Measurements from ENCODE around the gene SPTBN1. TPM values are rescaled to one million over a fixed set of nuclear protein-coding genes. Genes with fewer than 3 reads are reported as not detected.

The SPTBN1 gene
- total RNA-seq, 2 experiments from 2014 or later = 132 to 183 TPM

DNA sequence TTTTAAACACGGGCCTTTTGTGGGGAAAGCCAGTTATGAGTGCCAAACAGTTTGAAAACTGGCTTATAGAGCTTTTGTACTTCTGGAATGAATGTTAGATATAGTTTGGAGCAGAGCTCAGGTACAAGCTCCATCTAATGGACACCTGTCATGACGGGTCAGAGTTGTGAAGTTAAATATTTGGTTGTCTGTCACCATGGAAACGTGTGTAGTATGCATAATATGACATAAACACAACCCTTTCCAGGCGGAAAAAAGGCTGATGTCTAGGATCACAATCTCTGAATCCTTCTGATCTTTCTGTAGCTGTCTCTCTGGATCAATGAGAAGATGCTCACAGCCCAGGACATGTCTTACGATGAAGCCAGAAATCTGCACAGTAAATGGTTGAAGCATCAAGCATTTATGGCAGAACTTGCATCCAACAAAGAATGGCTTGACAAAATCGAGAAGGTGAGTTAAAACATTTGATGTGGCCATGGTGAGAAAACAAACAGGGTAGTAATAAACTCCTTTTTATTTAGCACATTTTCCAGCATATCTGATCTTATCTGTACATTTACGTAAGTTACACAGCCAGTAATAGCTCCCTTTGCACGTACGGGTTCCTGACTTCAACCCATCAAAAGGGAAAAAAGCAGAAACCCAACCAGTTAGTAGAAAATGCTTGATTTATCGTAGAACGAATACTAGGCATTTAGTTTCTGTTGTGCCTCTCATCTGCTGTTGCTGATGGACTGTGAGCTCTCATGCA, 186.7 kb downstream of the SPTBN1 start:
- POLR2A ChIA-PET = interaction anchor here (0.6 to 1.1 kb wide), 5 partner anchors 9 to 1101 kb away, joined by 3 to 4 read pairs (median 3); no protein-coding TSS in a partner anchor

DNA sequence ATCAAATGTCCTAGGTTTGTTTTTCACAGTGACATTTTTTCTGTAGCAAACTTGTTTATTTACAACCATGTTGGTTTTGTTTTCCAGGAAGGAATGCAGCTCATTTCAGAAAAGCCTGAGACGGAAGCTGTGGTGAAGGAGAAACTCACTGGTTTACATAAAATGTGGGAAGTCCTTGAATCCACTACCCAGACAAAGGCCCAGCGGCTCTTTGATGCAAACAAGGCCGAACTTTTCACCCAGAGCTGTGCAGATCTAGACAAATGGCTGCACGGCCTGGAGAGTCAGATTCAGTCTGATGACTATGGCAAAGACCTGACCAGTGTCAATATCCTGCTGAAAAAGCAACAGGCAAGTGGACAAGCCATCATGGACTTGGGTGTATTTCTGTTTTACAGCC, 188.1 kb downstream of the SPTBN1 start:
- Histone ChIP-seq H3K4me1 (ENCODE audit: insufficient read depth, low read length, poor library complexity, severe bottlenecking) (peaks cover 2% of the 10 kb centered on the region), H3K36me3 (ENCODE audit: insufficient read depth, low read length) (peaks cover 95% of the 10 kb centered on the region), H3K27ac (ENCODE audit: low read depth, low read length, poor library complexity, severe bottlenecking) (no peak overlapping the region), H3K9me3 (ENCODE audit: low read length) (no peaks in the 10 kb centered on the region), H3K79me2 (ENCODE audit: insufficient read depth, low read depth, low read length) (no peaks in the 10 kb centered on the region), H2AFZ (ENCODE audit: low read length) (no peak overlapping the region), H3K4me3 (ENCODE audit: low read depth, low read length, poor library complexity, severe bottlenecking) (no peak overlapping the region), H4K20me1 (ENCODE audit: insufficient read depth, low read length) (no peaks in the 10 kb centered on the region), H3K4me2 (ENCODE audit: low read length) (no peak overlapping the region), H3K9me2 (ENCODE audit: insufficient read depth, low read length) (no peaks in the 10 kb centered on the region)
- intact Hi-C loops (cut with micrococcal nuclease; ENCODE audit: unreplicated experiment) = no loop called here
- POLR2A ChIA-PET = no interaction called here
- no peak for DNase-seq (ENCODE audit: low spot score)
- TF ChIP-seq, protein P1, sequence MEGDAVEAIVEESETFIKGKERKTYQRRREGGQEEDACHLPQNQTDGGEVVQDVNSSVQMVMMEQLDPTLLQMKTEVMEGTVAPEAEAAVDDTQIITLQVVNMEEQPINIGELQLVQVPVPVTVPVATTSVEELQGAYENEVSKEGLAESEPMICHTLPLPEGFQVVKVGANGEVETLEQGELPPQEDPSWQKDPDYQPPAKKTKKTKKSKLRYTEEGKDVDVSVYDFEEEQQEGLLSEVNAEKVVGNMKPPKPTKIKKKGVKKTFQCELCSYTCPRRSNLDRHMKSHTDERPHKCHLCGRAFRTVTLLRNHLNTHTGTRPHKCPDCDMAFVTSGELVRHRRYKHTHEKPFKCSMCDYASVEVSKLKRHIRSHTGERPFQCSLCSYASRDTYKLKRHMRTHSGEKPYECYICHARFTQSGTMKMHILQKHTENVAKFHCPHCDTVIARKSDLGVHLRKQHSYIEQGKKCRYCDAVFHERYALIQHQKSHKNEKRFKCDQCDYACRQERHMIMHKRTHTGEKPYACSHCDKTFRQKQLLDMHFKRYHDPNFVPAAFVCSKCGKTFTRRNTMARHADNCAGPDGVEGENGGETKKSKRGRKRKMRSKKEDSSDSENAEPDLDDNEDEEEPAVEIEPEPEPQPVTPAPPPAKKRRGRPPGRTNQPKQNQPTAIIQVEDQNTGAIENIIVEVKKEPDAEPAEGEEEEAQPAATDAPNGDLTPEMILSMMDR (conservative IDR thresholded peaks at IDR 0.05; ENCODE audit: low read length) = no peak
- TF ChIP-seq EZH2phosphoT487 (IDR thresholded peaks at IDR 0.05; ENCODE audit: borderline replicate concordance, low read depth, low read length) = no peak
- BruUV-seq (replicated peaks) = no TSS peak
- CTCF ChIA-PET (ENCODE audit: unreplicated experiment) = no interaction called here

More for the DNA sequence above, 186.7 kb downstream of the SPTBN1 start:
- peaks cover 95% of the 10 kb centered on the region for H3K36me3 ChIP-seq (ENCODE audit: insufficient read depth, low read length)
- no peaks in the 10 kb centered on the region for H3K9me2 ChIP-seq (ENCODE audit: insufficient read depth, low read length)
- H3K4me1 ChIP-seq (ENCODE audit: insufficient read depth, low read length, poor library complexity, severe bottlenecking) = peaks cover 15% of the 10 kb centered on the region
- H2AFZ ChIP-seq (ENCODE audit: low read length) = no peak overlapping the region
- CTCF ChIA-PET (ENCODE audit: unreplicated experiment) = no interaction called here
- H4K20me1 ChIP-seq (ENCODE audit: insufficient read depth, low read length) = peaks cover 4% of the 10 kb centered on the region; the same call in 1 of the 2 replicates
- H3K79me2 ChIP-seq (ENCODE audit: insufficient read depth, low read depth, low read length) = peaks cover 2% of the 10 kb centered on the region; the same call in 1 of the 2 replicates
- no peak overlapping the region for H3K4me2 ChIP-seq (ENCODE audit: low read length)
- no TSS peak for BruUV-seq (replicated peaks)
- H3K4me3 ChIP-seq (ENCODE audit: low read depth, low read length, poor library complexity, severe bottlenecking) = no peak overlapping the region
- H3K27ac ChIP-seq (ENCODE audit: low read depth, low read length, poor library complexity, severe bottlenecking) = no peak overlapping the region
- DNase-seq (ENCODE audit: low spot score) = no peak
- TF ChIP-seq, protein P1 (conservative IDR thresholded peaks at IDR 0.05; ENCODE audit: low read length) = no peak
- no peak for TF ChIP-seq EZH2phosphoT487 (IDR thresholded peaks at IDR 0.05; ENCODE audit: borderline replicate concordance, low read depth, low read length)
- intact Hi-C loops (cut with micrococcal nuclease; ENCODE audit: unreplicated experiment) = no loop called here
- no peaks in the 10 kb centered on the region for H3K9me3 ChIP-seq (ENCODE audit: low read length)

Measured in OCI-LY7 (cell line).